Vagina (tissue), 2 donors: ENCODE measurements around the gene RNF144A. TPM values are rescaled to one million over a fixed set of nuclear protein-coding genes. Genes with fewer than 3 reads are reported as not detected.
A peak's percentile ranks its signal among the peaks of the same experiment; 100 is the strongest.

Source experiments
- DNase-seq, 2 donors: peaks; one replicate each; pipeline ENCODE4 v3.0.0-alpha.2; 2017; ENCODE audit errors: extremely low spot score in 2 of 2
- H3K27ac ChIP-seq: fragments of 200-600 bp; sonication (generic); one replicate; pipeline ENCODE4 v1.5.1; 2019
- H3K27me3 ChIP-seq: fragments of 200-600 bp; sonication (generic); one replicate; pipeline ENCODE4 v1.5.1; 2019
- H3K36me3 ChIP-seq, 2 donors: fragments of 200-600 bp; sonication (generic); one replicate each; pipeline ENCODE4 v1.5.1; 2017 to 2019
- H3K4me1 ChIP-seq: fragments of 200-600 bp; sonication (generic); one replicate; pipeline ENCODE4 v1.5.1; 2019
- H3K4me3 ChIP-seq, 2 donors: fragments of 200-600 bp; sonication (generic); 1 replicate in 1 of 2; 2 replicates in 1 of 2; pipeline ENCODE4 v1.5.1; 2016 to 2019
- H3K9me3 ChIP-seq: fragments of 200-600 bp; sonication (generic); one replicate; pipeline ENCODE4 v1.5.1; 2019
- POLR2A ChIP-seq, 2 donors: fragments of 450-650 bp; IDR thresholded peaks; one replicate each; pipeline ENCODE4 v1.6.1; 2017; ENCODE audit warnings: antibody characterized with exemption in 2 of 2, mild to moderate bottlenecking in 2 of 2, moderate library complexity in 2 of 2
- POLR2AphosphoS5 ChIP-seq, 2 donors: sonication (generic); formaldehyde crosslinking; IDR thresholded peaks; one replicate each; pipeline ENCODE4 v1.9.0; 2017; ENCODE audit warnings: antibody characterized with exemption in 2 of 2, mild to moderate bottlenecking in 2 of 2, low read depth in 1 of 2; ENCODE audit not compliant: insufficient read depth in 1 of 2
- intact Hi-C: fragments of 100-400 bp; cut with DNase I; formaldehyde crosslinking; loops from one replicate; pipeline ENCODE4 v1.15.1; 2023
- total RNA-seq: library from RNA; depleted of rRNA; stranded (reverse); fragments of >200 nt; gene quantifications from one replicate; pipeline ENCODE4 v1.2.3, GENCODE V29; 2016
- TF ChIP-seq, protein P1 (sequence below), 3 experiments: fragments of 450-650 bp in 2 of 3; fragments of 200-600 bp in 1 of 3; sonication (generic) in 1 of 3; IDR thresholded peaks; one replicate each; pipeline ENCODE4 v1.5.1; 2017 to 2019; ENCODE audit warnings: antibody characterized with exemption in 3 of 3, mild to moderate bottlenecking in 2 of 3, moderate library complexity in 2 of 3

The RNF144A gene
- total RNA-seq, 1 donor from 2014 or later, result 17.2 TPM

DNA sequence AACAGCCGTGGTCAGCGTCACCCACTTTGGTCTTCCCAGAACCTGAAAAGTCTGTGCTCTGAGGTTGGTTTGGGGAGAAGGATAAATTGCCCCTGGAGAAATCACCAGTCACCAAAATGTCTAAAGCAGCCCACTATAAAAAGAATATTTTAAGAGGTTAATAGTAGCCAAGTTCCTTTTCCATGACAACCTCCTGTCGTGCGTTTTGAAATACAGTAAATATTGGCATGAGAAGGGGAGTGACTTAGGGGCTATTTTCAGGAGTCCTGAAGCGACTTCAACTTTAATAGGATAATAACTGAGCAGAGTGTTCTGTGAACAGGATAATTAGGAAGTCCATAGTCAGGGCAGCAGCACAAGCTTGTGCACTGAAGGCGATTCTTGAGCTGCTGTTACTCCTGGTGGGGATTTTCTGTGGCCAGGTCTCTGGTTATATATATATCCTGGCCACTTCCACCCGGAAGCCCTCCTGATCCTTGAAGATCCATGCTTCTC lies 49.3 kb downstream of the RNF144A start:
- Histone ChIP-seq H3K4me1 (peaks cover 7% of the 10 kb centered on the region), H3K36me3 (no peaks in the 10 kb centered on the region), H3K9me3 (no peaks in the 10 kb centered on the region), H3K27me3 (no peaks in the 10 kb centered on the region), H3K4me3 (no peak overlapping the region), H3K27ac (no peak overlapping the region)
- peak in 1 of 2 donors; percentile 64 for DNase-seq
- intact Hi-C loops, result no loop called here
- TF ChIP-seq POLR2AphosphoS5 (IDR thresholded peaks at IDR 0.05; ENCODE audit: insufficient read depth in 1 of 2, low read depth in 1 of 2), result no peak
- TF ChIP-seq, protein P1, sequence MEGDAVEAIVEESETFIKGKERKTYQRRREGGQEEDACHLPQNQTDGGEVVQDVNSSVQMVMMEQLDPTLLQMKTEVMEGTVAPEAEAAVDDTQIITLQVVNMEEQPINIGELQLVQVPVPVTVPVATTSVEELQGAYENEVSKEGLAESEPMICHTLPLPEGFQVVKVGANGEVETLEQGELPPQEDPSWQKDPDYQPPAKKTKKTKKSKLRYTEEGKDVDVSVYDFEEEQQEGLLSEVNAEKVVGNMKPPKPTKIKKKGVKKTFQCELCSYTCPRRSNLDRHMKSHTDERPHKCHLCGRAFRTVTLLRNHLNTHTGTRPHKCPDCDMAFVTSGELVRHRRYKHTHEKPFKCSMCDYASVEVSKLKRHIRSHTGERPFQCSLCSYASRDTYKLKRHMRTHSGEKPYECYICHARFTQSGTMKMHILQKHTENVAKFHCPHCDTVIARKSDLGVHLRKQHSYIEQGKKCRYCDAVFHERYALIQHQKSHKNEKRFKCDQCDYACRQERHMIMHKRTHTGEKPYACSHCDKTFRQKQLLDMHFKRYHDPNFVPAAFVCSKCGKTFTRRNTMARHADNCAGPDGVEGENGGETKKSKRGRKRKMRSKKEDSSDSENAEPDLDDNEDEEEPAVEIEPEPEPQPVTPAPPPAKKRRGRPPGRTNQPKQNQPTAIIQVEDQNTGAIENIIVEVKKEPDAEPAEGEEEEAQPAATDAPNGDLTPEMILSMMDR (IDR thresholded peaks at IDR 0.05), result no peak
- TF ChIP-seq POLR2A (IDR thresholded peaks at IDR 0.05), result no peak

DNA sequence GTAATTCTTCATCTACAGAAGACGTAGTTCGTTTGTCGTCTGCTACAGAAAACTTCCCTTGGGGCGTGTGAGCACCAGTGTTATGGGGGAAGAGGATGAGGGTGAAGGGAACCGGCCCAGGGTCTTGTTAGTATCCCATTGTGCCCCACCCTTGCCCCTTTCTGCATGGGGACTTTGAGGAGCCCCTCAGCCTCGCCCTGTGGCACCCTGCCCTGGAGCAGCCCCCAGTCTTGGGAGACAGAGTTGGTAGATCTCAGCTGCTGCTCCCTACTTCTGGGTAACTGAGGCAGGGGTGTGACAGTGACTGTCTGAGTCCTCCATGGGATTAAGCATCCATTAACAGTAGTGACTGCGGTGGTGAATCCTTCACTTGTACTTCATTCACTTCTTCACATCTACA lies 50.1 kb downstream of the RNF144A start:
- H3K36me3 ChIP-seq, result no peaks in the 10 kb centered on the region
- no peak overlapping the region for H3K4me3 ChIP-seq
- H3K27me3 ChIP-seq, result no peaks in the 10 kb centered on the region
- DNase-seq, result peak; percentile 58 to 70
- H3K4me1 ChIP-seq, result no peaks in the 10 kb centered on the region
- H3K27ac ChIP-seq, result no peak overlapping the region
- intact Hi-C loops, result no loop called here
- H3K9me3 ChIP-seq, result no peaks in the 10 kb centered on the region
- TF ChIP-seq POLR2A (IDR thresholded peaks at IDR 0.05) (no peak), POLR2AphosphoS5 (IDR thresholded peaks at IDR 0.05; ENCODE audit: insufficient read depth in 1 of 2, low read depth in 1 of 2) (no peak)
- TF ChIP-seq, protein P1 (IDR thresholded peaks at IDR 0.05), result no peak

DNA sequence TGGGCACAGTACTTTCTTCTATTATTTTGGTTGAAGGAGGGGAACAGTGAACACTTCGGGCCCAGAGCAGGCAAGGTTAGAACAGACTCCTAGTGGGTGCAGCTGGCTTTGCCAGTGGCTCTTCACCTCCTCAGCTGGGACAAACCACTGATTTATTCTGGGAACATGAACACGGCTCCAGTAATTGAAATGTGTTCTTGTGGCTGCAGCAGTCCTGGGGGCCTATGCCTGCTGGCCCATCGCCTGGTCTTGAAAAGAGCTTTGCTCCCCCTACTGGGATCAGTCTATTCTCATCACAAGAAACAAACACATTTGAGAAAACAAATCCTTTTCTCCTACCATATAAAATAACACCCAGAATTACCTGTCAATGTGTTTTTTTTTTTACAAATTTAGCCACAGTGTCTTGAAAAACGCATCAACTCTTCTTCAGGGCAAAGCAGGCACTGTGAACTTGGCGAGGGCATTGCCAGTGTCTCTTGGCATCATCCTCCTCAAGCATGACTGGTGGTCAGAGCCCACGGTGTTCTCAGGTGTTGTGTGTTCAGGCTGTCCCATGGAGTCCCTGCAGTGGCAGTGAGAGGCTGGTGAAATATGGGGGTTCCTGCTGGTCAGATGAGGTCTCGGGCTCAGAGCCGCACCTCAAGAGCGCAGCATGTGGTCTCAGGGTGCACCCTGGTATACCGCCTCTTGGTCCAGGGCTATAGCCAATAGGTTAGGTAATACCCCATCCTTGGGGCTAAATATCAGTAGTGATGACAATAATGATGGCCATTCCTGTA lies 51.3 kb downstream of the RNF144A start:
- Histone ChIP-seq H3K4me3 (no peak overlapping the region), H3K27ac (no peak overlapping the region), H3K9me3 (no peaks in the 10 kb centered on the region), H3K36me3 (no peaks in the 10 kb centered on the region), H3K4me1 (no peaks in the 10 kb centered on the region), H3K27me3 (no peaks in the 10 kb centered on the region)
- intact Hi-C loops, result no loop called here
- DNase-seq, result peak; percentile 43 to 83
- TF ChIP-seq, protein P1 (IDR thresholded peaks at IDR 0.05), result no peak
- TF ChIP-seq POLR2AphosphoS5 (IDR thresholded peaks at IDR 0.05; ENCODE audit: insufficient read depth in 1 of 2, low read depth in 1 of 2) (no peak), POLR2A (IDR thresholded peaks at IDR 0.05) (no peak)

DNA sequence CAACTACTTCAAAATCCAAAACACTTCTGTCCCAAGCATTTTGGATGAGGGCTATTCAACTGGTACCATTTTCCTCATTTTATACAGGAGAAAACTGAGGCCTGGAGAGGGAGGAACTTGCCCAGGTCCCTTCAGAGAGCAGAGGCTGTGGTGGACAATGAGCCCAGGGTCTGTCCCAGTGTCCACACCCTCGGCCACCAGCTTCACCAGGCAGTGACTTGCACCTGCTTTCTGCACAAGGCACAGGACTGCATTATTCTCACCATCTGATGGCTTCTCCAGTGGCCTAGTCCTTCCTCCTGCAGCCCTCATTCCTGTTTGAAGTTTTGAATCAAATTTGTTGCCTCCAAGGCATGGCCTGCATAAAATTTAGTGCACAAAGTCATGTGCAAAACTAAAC lies 53.3 kb downstream of the RNF144A start:
- Histone ChIP-seq H3K4me1 (no peaks in the 10 kb centered on the region), H3K4me3 (no peak overlapping the region), H3K27me3 (no peaks in the 10 kb centered on the region), H3K36me3 (no peaks in the 10 kb centered on the region), H3K27ac (no peak overlapping the region), H3K9me3 (no peaks in the 10 kb centered on the region)
- DNase-seq, result peak; percentile 42 to 81
- TF ChIP-seq, protein P1 (IDR thresholded peaks at IDR 0.05), result no peak
- TF ChIP-seq POLR2AphosphoS5 (IDR thresholded peaks at IDR 0.05; ENCODE audit: insufficient read depth in 1 of 2, low read depth in 1 of 2), result no peak
- no peak for TF ChIP-seq POLR2A (IDR thresholded peaks at IDR 0.05)
- intact Hi-C loops, result no loop called here

DNA sequence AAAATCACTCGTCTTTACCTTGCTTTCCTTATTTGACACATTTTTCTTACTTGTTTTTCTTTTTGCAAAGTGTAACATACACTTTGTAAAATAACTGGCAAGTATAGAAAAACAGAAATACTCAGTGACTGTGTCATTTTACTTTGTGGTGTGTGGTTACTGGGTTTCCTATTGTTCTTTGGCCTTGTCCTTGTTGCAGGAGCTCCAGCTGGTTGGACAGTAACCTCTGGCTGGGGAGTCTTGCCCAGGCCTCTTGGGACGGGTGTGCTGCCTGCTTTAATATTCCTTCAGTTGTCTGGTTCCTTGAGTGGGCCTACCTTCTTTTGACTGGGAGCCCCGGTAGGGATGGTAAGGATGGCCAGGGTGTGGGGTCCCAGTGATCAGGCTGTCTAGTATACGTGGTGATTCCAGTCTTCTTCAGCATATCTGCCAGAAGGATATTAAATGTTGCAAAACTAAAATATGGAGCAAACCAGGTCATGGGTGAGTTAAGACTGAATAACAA lies 53.8 kb downstream of the RNF144A start:
- Histone ChIP-seq H3K4me1 (no peaks in the 10 kb centered on the region), H3K27ac (no peak overlapping the region), H3K9me3 (no peaks in the 10 kb centered on the region), H3K36me3 (no peaks in the 10 kb centered on the region), H3K4me3 (no peak overlapping the region), H3K27me3 (no peaks in the 10 kb centered on the region)
- intact Hi-C loops, result no loop called here
- DNase-seq, result peak; percentile 43 to 64
- no peak for TF ChIP-seq POLR2A (IDR thresholded peaks at IDR 0.05)
- TF ChIP-seq, protein P1 (IDR thresholded peaks at IDR 0.05), result no peak
- no peak for TF ChIP-seq POLR2AphosphoS5 (IDR thresholded peaks at IDR 0.05; ENCODE audit: insufficient read depth in 1 of 2, low read depth in 1 of 2)
